Adrenal gland (tissue), 12 donors: ENCODE measurements around the gene ROCK2. TPM values are rescaled to one million over a fixed set of nuclear protein-coding genes. Genes with fewer than 3 reads are reported as not detected.

ENCODE experiments used
- DNase-seq, 7 donors: peaks; one replicate each; pipeline ENCODE4 v3.0.0-alpha.2; 2019 to 2020
- H3K27ac ChIP-seq, 5 donors: fragments of 200-600 bp; sonication (generic) in 4 of 5; 1 replicate in 3 of 5; 2 replicates in 2 of 5; pipeline versions ENCODE4 v1.5.1 to v1.8.0; 2016 to 2020; ENCODE audit warnings: mild to moderate bottlenecking in 1 of 5
- H3K27me3 ChIP-seq: fragments of 200-600 bp; 2 replicates; pipeline ENCODE4 v1.8.0; 2021
- H3K36me3 ChIP-seq, 2 donors: fragments of 200-600 bp; replicated peaks in 1 of 2; 1 replicate in 1 of 2; 2 replicates in 1 of 2; pipeline versions ENCODE4 v1.5.1 to v1.8.0; 2018 to 2022
- H3K4me1 ChIP-seq, 2 donors: fragments of 200-600 bp; replicated peaks in 1 of 2; 1 replicate in 1 of 2; 2 replicates in 1 of 2; pipeline versions ENCODE4 v1.5.1 to v1.8.0; 2018 to 2021
- H3K4me3 ChIP-seq, 4 donors: fragments of 200-600 bp; sonication (generic) in 3 of 4; one replicate each; pipeline ENCODE4 v1.5.1; 2016 to 2018
- H3K9me3 ChIP-seq, 3 donors: fragments of 200-600 bp; sonication (generic) in 1 of 3; replicated peaks in 1 of 3; 1 replicate in 2 of 3; 2 replicates in 1 of 3; pipeline versions ENCODE4 v1.5.1 to v1.8.0; 2016 to 2021
- CTCF ChIP-seq, 6 experiments: fragments of 450-650 bp in 4 of 6; fragments of 200-600 bp in 2 of 6; sonication (generic) in 1 of 6; IDR thresholded peaks; 1 replicate in 5 of 6; 2 replicates in 1 of 6; pipeline versions ENCODE4 v1.5.1 to v1.8.0; 2016 to 2021; ENCODE audit warnings: antibody characterized with exemption in 6 of 6, mild to moderate bottlenecking in 2 of 6, moderate library complexity in 1 of 6
- POLR2A ChIP-seq, 2 donors: fragments of 450-650 bp; IDR thresholded peaks; one replicate each; pipeline ENCODE4 v1.6.1; 2017; ENCODE audit warnings: antibody characterized with exemption in 2 of 2, mild to moderate bottlenecking in 2 of 2, moderate library complexity in 1 of 2
- WGBS, 4 donors: extraction: QIAGEN DNeasy Blood & Tissue Kit in 2 of 4; methylation state at CpG; one replicate each; pipeline versions ENCODE4 v1.1.5 to v1.1.7; 2013 to 2017; 5-methylcytosine and 5-hydroxymethylcytosine counted together
- intact Hi-C, 2 donors: fragments of 100-400 bp; cut with DNase I; formaldehyde crosslinking; loops; one replicate each; pipeline versions ENCODE4 v1.14.1 to v1.15.0; 2022 to 2023
- polyA plus RNA-seq, 3 donors: library from polyadenylated mRNA; stranded (reverse); fragments of 200-250 nt in 2 of 3; fragments of 350-450 nt in 1 of 3; fragmentation: Illumina TruSeq in 1 of 3; extraction: RNeasy Lipid Tissue Mini Kit (QIAGEN cat#74804) in 1 of 3; gene quantifications; one replicate each; pipeline ENCODE4 v1.2.3, GENCODE V29; 2013 to 2014
- total RNA-seq, 9 donors: library from RNA; depleted of rRNA in 4 of 9; stranded (reverse); fragments of >200 nt in 4 of 9; fragments of 120-200 nt in 1 of 9; fragmentation: NEBNext Ultra II Directional in 1 of 9; extraction: Animal tissue kit (Norgen Biotek cat#: 25700) in 1 of 9; gene quantifications; one replicate each; pipeline versions ENCODE4 v1.1.0 to v1.2.4, GENCODE V29; 2013 to 2023
- donor health status: healthy with polysubstance abuse.
- donor health status: Bipolar disorder and iron deficiency.
- donor health status: DM: yes; HTN: yes; CAD: no.
- donor health status: DM: no; HTN: no; CAD: no.
- donor health status: DM: no; HTN: no; CAD: no.
- donor health status: DM: yes; HTN: yes; CAD: no.

ROCK2 gene
- total and polyA plus RNA-seq, 12 donors: 5.0 to 46.6 (median 26.2) TPM

GRCh38 chr2:11355194-11356053 is 11.0 kb upstream of the ROCK2 start:
- Histone ChIP-seq H3K4me3 (no peak overlapping the region), H3K27me3 (no peaks in the 10 kb centered on the region), H3K27ac (no peak overlapping the region), H3K9me3 (no peaks in the 10 kb centered on the region), H3K4me1 (peaks cover 20 to 25% of the 10 kb centered on the region in 2 donors), H3K36me3 (no peaks in the 10 kb centered on the region)
- WGBS, 4 donors: 83 to 93% (median 91%) methylated on average over 11 of the region's 11 CpGs
- intact Hi-C loops: loop anchor here in 1 of 2 donors (10.0 kb wide), 1 partner anchor 221 kb away; a partner anchor contains a TSS
- DNase-seq: no peak
- TF ChIP-seq CTCF (IDR thresholded peaks at IDR 0.05) (no peak), POLR2A (IDR thresholded peaks at IDR 0.05) (no peak)

- H3K9me3 ChIP-seq: no peaks in the 10 kb centered on the region
- H3K4me1 ChIP-seq: peaks cover 20 to 23% of the 10 kb centered on the region in 2 donors
- no peak for TF ChIP-seq POLR2A (IDR thresholded peaks at IDR 0.05)
- no peak for TF ChIP-seq CTCF (IDR thresholded peaks at IDR 0.05)
- H3K27ac ChIP-seq: no peak overlapping the region
- no peaks in the 10 kb centered on the region for H3K36me3 ChIP-seq
- H3K27me3 ChIP-seq: no peaks in the 10 kb centered on the region
- DNase-seq: no peak
- intact Hi-C loops: loop anchor here in 1 of 2 donors (10.0 kb wide), 1 partner anchor 220 kb away; a partner anchor contains a TSS
- WGBS, 4 donors: 95 to 97% (median 95%) methylated on average over 14 of the region's 14 CpGs
- H3K4me3 ChIP-seq: no peak overlapping the region
These were observed 10.1 kb upstream of the ROCK2 start for GRCh38 chr2:11354363-11355154.

- Histone ChIP-seq H3K36me3 (no peaks in the 10 kb centered on the region), H3K27ac (no peak overlapping the region), H3K4me1 (peaks cover 17 to 18% of the 10 kb centered on the region in 2 donors), H3K27me3 (no peaks in the 10 kb centered on the region), H3K9me3 (no peaks in the 10 kb centered on the region), H3K4me3 (no peak overlapping the region)
- TF ChIP-seq CTCF (IDR thresholded peaks at IDR 0.05): no peak
- TF ChIP-seq POLR2A (IDR thresholded peaks at IDR 0.05): no peak
- intact Hi-C loops: loop anchor here in 1 of 2 donors (10.0 kb wide), 1 partner anchor 218 kb away; a partner anchor contains a TSS
- 89 to 95% (median 92%) methylated on average over 10 of the region's 10 CpGs for WGBS, 4 donors
- no peak for DNase-seq
These were observed 8.5 kb upstream of the ROCK2 start for GRCh38 chr2:11352781-11353537.
